KMS-11 (cell line): ENCODE data around the gene SORCS1.
A peak's percentile ranks its signal among the peaks of the same experiment; 100 is the strongest.

Experiments
- H2AFZ ChIP-seq: fragments of 200-600 bp; sonication (generic); 2 replicates; pipeline ENCODE4 v1.6.1; 2016; ENCODE audit warnings: antibody characterized with exemption, mixed run types, low read depth
- H3K27ac ChIP-seq: fragments of 200-600 bp; sonication (generic); 2 replicates; pipeline ENCODE4 v1.6.1; 2016; ENCODE audit warnings: mild to moderate bottlenecking, mixed run types
- H3K27me3 ChIP-seq: fragments of 200-600 bp; sonication (generic); 2 replicates; pipeline ENCODE4 v1.6.1; 2017; ENCODE audit warnings: mild to moderate bottlenecking, low read depth, mixed run types, moderate library complexity; ENCODE audit not compliant: insufficient read depth
- H3K36me3 ChIP-seq: fragments of 200-600 bp; sonication (generic); 2 replicates; pipeline ENCODE4 v1.6.1; 2017; ENCODE audit warnings: mild to moderate bottlenecking, mixed run types; ENCODE audit not compliant: insufficient read depth
- H3K4me1 ChIP-seq: fragments of 200-600 bp; sonication (generic); 2 replicates; pipeline ENCODE4 v1.6.1; 2016; ENCODE audit warnings: mild to moderate bottlenecking, low read depth, mixed run types; ENCODE audit not compliant: poor library complexity, severe bottlenecking
- H3K4me2 ChIP-seq: fragments of 200-600 bp; sonication (generic); 2 replicates; pipeline ENCODE4 v1.7.0; 2016; ENCODE audit warnings: mild to moderate bottlenecking, mixed run types
- H3K4me3 ChIP-seq: fragments of 200-600 bp; sonication (generic); IDR thresholded peaks from 2 replicates; pipeline ENCODE4 v1.6.1; 2017; ENCODE audit warnings: low read depth, low read length, mixed read lengths; ENCODE audit not compliant: insufficient read depth
- H3K79me2 ChIP-seq: fragments of 200-600 bp; sonication (generic); 2 replicates; pipeline ENCODE4 v1.6.1; 2016; ENCODE audit warnings: low read depth, mixed run types; ENCODE audit not compliant: insufficient read depth
- H3K9ac ChIP-seq: fragments of 200-600 bp; sonication (generic); 2 replicates; pipeline ENCODE4 v1.6.1; 2016; ENCODE audit warnings: mild to moderate bottlenecking, mixed run types
- H4K20me1 ChIP-seq: fragments of 200-600 bp; sonication (generic); 2 replicates; pipeline ENCODE4 v1.6.1; 2016; ENCODE audit warnings: mild to moderate bottlenecking, mixed run types; ENCODE audit not compliant: insufficient read depth
- TF ChIP-seq, protein P1 (sequence below): fragments of 200-600 bp; sonication (generic); conservative IDR thresholded peaks from 2 replicates; pipeline ENCODE4 v1.6.1; 2017; ENCODE audit warnings: low read depth, mild to moderate bottlenecking, antibody characterized with exemption, low read length, moderate library complexity, mixed read lengths

Gene SORCS1

DNA sequence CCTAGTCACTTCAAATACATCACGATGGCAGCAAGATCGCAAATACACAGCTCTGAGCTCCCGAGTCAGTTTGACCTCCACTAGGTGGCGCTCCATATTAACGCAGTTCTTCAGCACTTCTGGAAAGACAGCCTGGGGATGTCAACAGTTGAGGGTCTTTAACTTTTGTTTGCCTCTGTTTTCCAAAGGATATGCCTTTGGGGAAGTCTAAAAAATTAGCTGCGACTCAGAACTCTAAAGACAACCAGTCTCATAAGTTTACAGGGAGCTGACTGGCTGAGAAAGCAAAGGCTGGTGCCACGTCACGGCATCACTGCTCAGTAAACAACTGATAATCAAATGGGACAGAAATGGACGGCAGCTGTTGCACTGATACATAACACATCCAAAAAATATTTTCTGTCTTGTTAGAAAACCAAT lies 458.8 kb downstream of the SORCS1 start:
- TF ChIP-seq, protein P1, sequence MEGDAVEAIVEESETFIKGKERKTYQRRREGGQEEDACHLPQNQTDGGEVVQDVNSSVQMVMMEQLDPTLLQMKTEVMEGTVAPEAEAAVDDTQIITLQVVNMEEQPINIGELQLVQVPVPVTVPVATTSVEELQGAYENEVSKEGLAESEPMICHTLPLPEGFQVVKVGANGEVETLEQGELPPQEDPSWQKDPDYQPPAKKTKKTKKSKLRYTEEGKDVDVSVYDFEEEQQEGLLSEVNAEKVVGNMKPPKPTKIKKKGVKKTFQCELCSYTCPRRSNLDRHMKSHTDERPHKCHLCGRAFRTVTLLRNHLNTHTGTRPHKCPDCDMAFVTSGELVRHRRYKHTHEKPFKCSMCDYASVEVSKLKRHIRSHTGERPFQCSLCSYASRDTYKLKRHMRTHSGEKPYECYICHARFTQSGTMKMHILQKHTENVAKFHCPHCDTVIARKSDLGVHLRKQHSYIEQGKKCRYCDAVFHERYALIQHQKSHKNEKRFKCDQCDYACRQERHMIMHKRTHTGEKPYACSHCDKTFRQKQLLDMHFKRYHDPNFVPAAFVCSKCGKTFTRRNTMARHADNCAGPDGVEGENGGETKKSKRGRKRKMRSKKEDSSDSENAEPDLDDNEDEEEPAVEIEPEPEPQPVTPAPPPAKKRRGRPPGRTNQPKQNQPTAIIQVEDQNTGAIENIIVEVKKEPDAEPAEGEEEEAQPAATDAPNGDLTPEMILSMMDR, result peak; percentile 94
- no peaks in the 10 kb centered on the region for H3K36me3 ChIP-seq
- peak overlapping the region; percentile 33; the same call in 1 of the 2 replicates for H2AFZ ChIP-seq
- no peaks in the 10 kb centered on the region for H3K79me2 ChIP-seq
- H4K20me1 ChIP-seq, result no peaks in the 10 kb centered on the region
- no peaks in the 10 kb centered on the region for H3K27me3 ChIP-seq
- no peak overlapping the region for H3K27ac ChIP-seq
- no peak overlapping the region for H3K4me3 ChIP-seq
- no peak overlapping the region for H3K4me2 ChIP-seq
- no peak overlapping the region for H3K9ac ChIP-seq
- no peaks in the 10 kb centered on the region for H3K4me1 ChIP-seq

- TF ChIP-seq, protein P1, result no peak
These were observed 468.3 kb downstream of the SORCS1 start for GRCh38 chr10:106696239-106696638.

DNA sequence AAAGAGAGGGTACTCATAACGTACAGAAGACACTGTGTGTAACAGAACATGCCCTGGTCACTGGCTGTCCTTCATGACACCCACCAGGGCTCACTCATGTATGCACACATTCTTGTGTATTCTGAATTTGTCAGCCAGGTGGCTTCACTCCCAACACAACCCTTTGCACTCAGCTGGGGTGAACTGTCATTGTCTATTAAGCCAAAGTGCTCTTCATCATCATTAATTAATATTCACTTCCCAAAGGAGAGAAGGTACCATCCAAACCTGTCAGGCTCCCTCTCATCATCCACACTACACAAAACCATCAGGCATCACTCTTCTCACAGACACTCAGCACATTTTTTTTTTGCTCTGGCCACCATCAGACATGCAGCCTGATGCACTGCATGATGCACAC lies 469.8 kb downstream of the SORCS1 start:
- H3K4me3 ChIP-seq, result no peak overlapping the region
- H3K36me3 ChIP-seq, result no peaks in the 10 kb centered on the region
- no peaks in the 10 kb centered on the region for H3K4me1 ChIP-seq
- H3K4me2 ChIP-seq, result no peak overlapping the region
- no peak overlapping the region for H3K27ac ChIP-seq
- no peaks in the 10 kb centered on the region for H3K79me2 ChIP-seq
- H3K9ac ChIP-seq, result no peak overlapping the region
- TF ChIP-seq, protein P1, result no peak
- no peaks in the 10 kb centered on the region for H4K20me1 ChIP-seq
- H3K27me3 ChIP-seq, result no peaks in the 10 kb centered on the region
- H2AFZ ChIP-seq, result no peak overlapping the region

More at GRCh38 chr10:106696239-106696638, 468.3 kb downstream of the SORCS1 start:
- Histone ChIP-seq H3K4me1 (no peaks in the 10 kb centered on the region), H3K9ac (no peak overlapping the region), H3K4me3 (no peak overlapping the region), H3K27ac (no peak overlapping the region), H3K36me3 (no peaks in the 10 kb centered on the region), H2AFZ (no peak overlapping the region), H4K20me1 (no peaks in the 10 kb centered on the region), H3K79me2 (no peaks in the 10 kb centered on the region), H3K4me2 (no peak overlapping the region), H3K27me3 (no peaks in the 10 kb centered on the region)

- no peaks in the 10 kb centered on the region for H3K36me3 ChIP-seq
- H3K27ac ChIP-seq, result no peak overlapping the region
- H4K20me1 ChIP-seq, result no peaks in the 10 kb centered on the region
- H3K9ac ChIP-seq, result no peak overlapping the region
- H3K4me1 ChIP-seq, result no peaks in the 10 kb centered on the region
- no peaks in the 10 kb centered on the region for H3K27me3 ChIP-seq
- no peaks in the 10 kb centered on the region for H3K79me2 ChIP-seq
- H3K4me3 ChIP-seq, result no peak overlapping the region
- TF ChIP-seq, protein P1, result no peak
- no peak overlapping the region for H3K4me2 ChIP-seq
- no peak overlapping the region for H2AFZ ChIP-seq
These were observed 482.3 kb downstream of the SORCS1 start for GRCh38 chr10:106682175-106682574.

DNA sequence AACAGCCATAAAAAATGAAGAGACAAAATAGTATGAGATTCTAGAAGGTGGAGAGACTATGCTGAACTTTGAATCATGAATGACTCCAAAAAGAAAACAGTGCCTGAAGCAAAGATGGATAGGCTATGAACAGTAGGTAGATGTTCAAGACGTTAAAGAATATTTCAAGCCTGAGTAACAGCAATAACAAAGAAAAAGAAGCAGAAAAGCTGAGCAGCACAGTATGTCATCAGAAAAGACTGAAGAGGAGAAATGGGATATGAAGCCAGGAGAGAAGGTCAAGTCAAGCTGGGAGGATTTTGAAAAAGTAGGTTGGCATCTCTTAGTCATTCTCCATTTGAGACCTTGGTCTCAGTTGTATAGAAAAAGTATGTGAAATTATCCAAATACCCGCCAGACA lies 484.4 kb downstream of the SORCS1 start:
- Histone ChIP-seq H3K9ac (no peak overlapping the region), H3K79me2 (no peaks in the 10 kb centered on the region), H3K27ac (no peak overlapping the region), H3K36me3 (no peaks in the 10 kb centered on the region), H3K4me1 (no peaks in the 10 kb centered on the region), H3K4me3 (no peak overlapping the region), H3K27me3 (no peaks in the 10 kb centered on the region), H2AFZ (no peak overlapping the region), H3K4me2 (no peak overlapping the region), H4K20me1 (no peaks in the 10 kb centered on the region)
- TF ChIP-seq, protein P1, result no peak
